Caco-2 (cell line): ENCODE measurements around the gene COQ5. TPM values are rescaled to one million over a fixed set of nuclear protein-coding genes. Genes with fewer than 3 reads are reported as not detected.
A peak's percentile ranks its signal among the peaks of the same experiment; 100 is the strongest.

ENCODE experiments used
- Bru-seq: library from RNA; stranded (reverse); fragments of 400-500 nt; gene quantifications from one replicate; lab custom pipeline; 2021; lab: Mats Ljungman, UMichigan
- BruChase-seq, 2 experiments: library from RNA; stranded (reverse); fragments of 400-500 nt; gene quantifications; one replicate each; lab custom pipeline; 2021; lab: Mats Ljungman, UMichigan
- BruUV-seq: library from RNA; stranded (reverse); fragments of 400-500 nt; replicated peaks from 2 replicates; lab custom pipeline; 2021; lab: Mats Ljungman, UMichigan
- CTCF ChIA-PET: fragments of 300-600 bp; sonication (Branson Sonifier 250); formaldehyde crosslinking; loops from one replicate; lab custom pipeline; 2022; ENCODE audit warnings: antibody characterized with exemption; lab: Charles Lee
- POLR2A ChIA-PET: fragments of 300-600 bp; sonication (Branson Sonifier 250); formaldehyde crosslinking; loops from one replicate; lab custom pipeline; 2022; ENCODE audit warnings: antibody characterized with exemption; lab: Charles Lee
- DNase-seq, 2 experiments: peaks; one replicate each; pipeline versions ENCODE4 v3.0.0 to v3.0.0-alpha.2; 2020 to 2022
- H3K27me3 ChIP-seq: replicated peaks from 2 replicates; pipeline ENCODE4 v1.6.0; 2011; ENCODE audit warnings: low read length; ENCODE audit not compliant: control insufficient read depth, insufficient read depth
- H3K36me3 ChIP-seq: 2 replicates; pipeline ENCODE4 v1.5.1; 2011; ENCODE audit warnings: low read length; ENCODE audit not compliant: control insufficient read depth, insufficient read depth
- H3K4me1 ChIP-seq: fragments of 250-450 bp; sonication (Bioruptor Pico); 2 replicates; pipeline ENCODE4 v1.5.1; 2020; ENCODE audit warnings: mild to moderate bottlenecking
- H3K4me3 ChIP-seq: 2 replicates; pipeline ENCODE4 v1.5.1; 2011; ENCODE audit warnings: low read depth, mild to moderate bottlenecking, control low read depth, low read length
- H3K9me3 ChIP-seq: fragments of 250-450 bp; sonication (Bioruptor Pico); 2 replicates; pipeline ENCODE4 v1.5.1; 2020; ENCODE audit warnings: mild to moderate bottlenecking, moderate library complexity
- H3K27ac Mint-ChIP-seq: one replicate; pipeline ENCODE4 v1.8.0; 2022; ENCODE audit warnings: mixed read lengths; ENCODE audit not compliant: unreplicated experiment
- H3K27me3 Mint-ChIP-seq: one replicate; pipeline ENCODE4 v1.8.0; 2022; ENCODE audit warnings: mixed read lengths; ENCODE audit not compliant: insufficient read depth, unreplicated experiment
- H3K36me3 Mint-ChIP-seq: one replicate; pipeline ENCODE4 v1.8.0; 2022; ENCODE audit warnings: mild to moderate bottlenecking, mixed read lengths; ENCODE audit not compliant: insufficient read depth, unreplicated experiment
- H3K4me1 Mint-ChIP-seq: one replicate; pipeline ENCODE4 v1.8.0; 2022; ENCODE audit warnings: low read depth, mixed read lengths; ENCODE audit not compliant: unreplicated experiment
- H3K4me3 Mint-ChIP-seq: one replicate; pipeline ENCODE4 v1.8.0; 2022; ENCODE audit warnings: mild to moderate bottlenecking, moderate library complexity, mixed read lengths; ENCODE audit not compliant: unreplicated experiment
- H3K9me3 Mint-ChIP-seq: one replicate; pipeline ENCODE4 v1.8.0; 2022; ENCODE audit warnings: mixed read lengths; ENCODE audit not compliant: unreplicated experiment
- CTCF ChIP-seq, 2 experiments: fragments of 200-600 bp in 1 of 2; IDR thresholded peaks; 1 replicate in 1 of 2; 2 replicates in 1 of 2; pipeline versions ENCODE4 v1.5.1 to v1.8.0; 2011 to 2022; ENCODE audit warnings: antibody characterized with exemption in 1 of 2, control low read depth in 1 of 2, inconsistent platforms in 1 of 2, low read depth in 1 of 2, low read length in 1 of 2, mild to moderate bottlenecking in 1 of 2, moderate library complexity in 1 of 2; ENCODE audit not compliant: insufficient read depth in 1 of 2, severe bottlenecking in 1 of 2, unreplicated experiment in 1 of 2
- intact Hi-C: fragments of 100-400 bp; cut with micrococcal nuclease; formaldehyde crosslinking; loops from one replicate; pipeline ENCODE4 v1.10.0; 2022; ENCODE audit not compliant: unreplicated experiment
- long read RNA-seq: library from polyadenylated mRNA; stranded (forward); transcript quantifications from one replicate; pipeline ENCODE4 v2.0.0, GENCODE V29; 2022
- total RNA-seq: library from RNA; stranded (reverse); gene quantifications from 2 replicates; pipeline ENCODE4 v1.2.3, GENCODE V29; 2022

Gene COQ5
- total RNA-seq (20.7 and 20.9 TPM in 2 replicates), Bru-seq, nascent RNA (percentile 47 among the genes with signal in this experiment), BruChase-seq, experiment 1, labeled RNA remaining after a 2-hour chase (percentile 50 among the genes with signal in this experiment), BruChase-seq, experiment 2, labeled RNA remaining after a 6-hour chase (percentile 59 among the genes with signal in this experiment)
- long read RNA-seq, transcript COQ5-201 (7 exons, 1,535 nt) = major isoform, 44 of 51 reads
- long read RNA-seq, partial matches to known transcripts = 0 of 51 reads
- long read RNA-seq, other reads (novel, unspliced or antisense) = 7 of 51 reads

- no peaks in the 10 kb centered on the region for H3K9me3 Mint-ChIP-seq
- intact Hi-C loops = loop anchor here (1.0 to 5.0 kb wide), 3 partner anchors 34 to 62 kb away; partner anchors contain the start of genes POP5 and SRSF9
- Histone ChIP-seq H3K4me3 (peak within 1 kb of the TSS; percentile 89), H3K27me3 (no peaks in the 10 kb centered on the region), H3K4me1 (peaks cover 5% of the 10 kb centered on the region; the same call in 1 of the 2 replicates), H3K9me3 (no peaks in the 10 kb centered on the region), H3K36me3 (no peaks in the 10 kb centered on the region)
- H3K27ac Mint-ChIP-seq = peak within 1 kb of the TSS; percentile 93
- H3K27me3 Mint-ChIP-seq = no peaks in the 10 kb centered on the region
- POLR2A ChIA-PET = interaction anchor here (0.6 to 2.0 kb wide), 10 partner anchors 32 to 328 kb away, joined by 3 to 13 read pairs (median 4); partner anchors contain the start of genes DYNLL1, POP5, RNU4-2 and RPLP0
- peaks cover 15% of the 10 kb centered on the region for H3K36me3 Mint-ChIP-seq
- peaks cover 6% of the 10 kb centered on the region for H3K4me1 Mint-ChIP-seq
- H3K4me3 Mint-ChIP-seq = peak within 1 kb of the TSS; percentile 81
- DNase-seq = peak; percentile 84 to 87
- TF ChIP-seq CTCF (IDR thresholded peaks at IDR 0.05; ENCODE audit: insufficient read depth in 1 of 2, low read depth in 1 of 2, low read length in 1 of 2, severe bottlenecking in 1 of 2, unreplicated experiment in 1 of 2) = no peak
- CTCF ChIA-PET = interaction anchor here (0.7 to 1.7 kb wide), 9 partner anchors 10 to 227 kb away, joined by 3 to 10 read pairs (median 3); partner anchors contain the start of genes DYNLL1, POP5 and SIRT4
- no TSS peak for BruUV-seq
These were observed at the start of gene COQ5 for GRCh38 chr12:120528861-120529525. Gene COQ5, minus strand, starts transcription at chr12:120529158. Its CDS starts 17 bp downstream, at chr12:120529141.

DNA sequence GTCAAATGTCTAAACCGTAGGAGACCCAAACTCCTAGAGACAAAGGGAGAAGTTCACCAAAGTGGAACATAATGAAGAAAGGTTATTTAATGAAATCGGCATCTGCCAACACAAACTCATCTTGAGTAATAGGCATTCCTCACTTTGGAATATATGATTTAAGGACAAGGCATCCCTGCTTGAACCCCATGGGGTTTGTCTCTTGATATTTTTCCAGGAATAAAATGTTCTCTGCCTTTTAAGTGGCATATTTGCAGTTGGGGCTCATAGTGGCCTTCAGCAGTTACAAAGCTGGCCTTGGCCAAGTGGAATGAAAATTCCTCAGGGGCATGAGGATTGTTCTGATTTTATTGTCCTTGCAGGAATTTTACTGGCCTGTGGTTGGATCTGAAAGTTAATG lies 45.1 kb upstream of the COQ5 start:
- Mint-ChIP-seq H3K4me1 (peaks cover 20% of the 10 kb centered on the region), H3K27me3 (no peaks in the 10 kb centered on the region), H3K4me3 (no peak overlapping the region), H3K36me3 (peaks cover 91% of the 10 kb centered on the region), H3K9me3 (no peaks in the 10 kb centered on the region), H3K27ac (peak overlapping the region; percentile 34)
- Histone ChIP-seq H3K4me3 (no peak overlapping the region), H3K36me3 (peaks cover 3% of the 10 kb centered on the region), H3K27me3 (no peaks in the 10 kb centered on the region), H3K4me1 (peaks cover 26% of the 10 kb centered on the region), H3K9me3 (no peaks in the 10 kb centered on the region)
- DNase-seq = no peak
- TF ChIP-seq CTCF (IDR thresholded peaks at IDR 0.05; ENCODE audit: insufficient read depth in 1 of 2, low read depth in 1 of 2, low read length in 1 of 2, severe bottlenecking in 1 of 2, unreplicated experiment in 1 of 2) = no peak
- CTCF ChIA-PET = interaction anchor here (0.6 kb wide), 1 partner anchor 24 kb away, joined by 6 read pairs; no protein-coding TSS in a partner anchor
- no TSS peak for BruUV-seq
- POLR2A ChIA-PET = no interaction called here
- intact Hi-C loops = no loop called here

GRCh38 chr12:120573560-120573959 lies 44.6 kb upstream of the COQ5 start:
- peaks cover 1% of the 10 kb centered on the region for H3K36me3 ChIP-seq
- DNase-seq = no peak
- Mint-ChIP-seq H3K36me3 (peaks cover 94% of the 10 kb centered on the region), H3K27me3 (no peaks in the 10 kb centered on the region), H3K4me3 (no peak overlapping the region), H3K9me3 (no peaks in the 10 kb centered on the region), H3K4me1 (peaks cover 20% of the 10 kb centered on the region), H3K27ac (peak overlapping the region; percentile 34)
- H3K9me3 ChIP-seq = no peaks in the 10 kb centered on the region
- TF ChIP-seq CTCF (IDR thresholded peaks at IDR 0.05; ENCODE audit: insufficient read depth in 1 of 2, low read depth in 1 of 2, low read length in 1 of 2, severe bottlenecking in 1 of 2, unreplicated experiment in 1 of 2) = no peak
- BruUV-seq = no TSS peak
- H3K4me1 ChIP-seq = peaks cover 26% of the 10 kb centered on the region
- POLR2A ChIA-PET = no interaction called here
- H3K27me3 ChIP-seq = no peaks in the 10 kb centered on the region
- intact Hi-C loops = no loop called here
- CTCF ChIA-PET = interaction anchor here (0.6 kb wide), 1 partner anchor 23 kb away, joined by 6 read pairs; no protein-coding TSS in a partner anchor
- H3K4me3 ChIP-seq = no peak overlapping the region
